Upper lobe of left lung (tissue), 6 donors: ENCODE results near the gene IGSF3. TPM values are rescaled to one million over a fixed set of nuclear protein-coding genes. Genes with fewer than 3 reads are reported as not detected.

Experiments used
- ATAC-seq, 2 donors: fragments of 200-7000 bp; cut with Tn5 transposase; one replicate each; pipeline ENCODE4 v1.9.1; 2022; ENCODE audit warnings: mild to moderate bottlenecking in 2 of 2, moderate library complexity in 2 of 2; ENCODE audit not compliant: low FRiP score in 2 of 2
- DNase-seq, 2 donors: peaks; one replicate each; pipeline ENCODE4 v3.0.0-alpha.2; 2019 to 2020
- H3K27ac ChIP-seq, 4 donors: fragments of 200-600 bp; sonication (generic); one replicate each; pipeline ENCODE4 v1.5.1; 2016 to 2019
- H3K27me3 ChIP-seq, 4 donors: fragments of 200-600 bp; sonication (generic); one replicate each; pipeline ENCODE4 v1.5.1; 2017 to 2019
- H3K36me3 ChIP-seq, 4 donors: fragments of 200-600 bp; sonication (generic); one replicate each; pipeline ENCODE4 v1.5.1; 2016 to 2019
- H3K4me1 ChIP-seq, 4 donors: fragments of 200-600 bp; sonication (generic); one replicate each; pipeline ENCODE4 v1.5.1; 2018 to 2019
- H3K4me3 ChIP-seq, 4 donors: fragments of 200-600 bp; sonication (generic); one replicate each; pipeline ENCODE4 v1.5.1; 2017 to 2019; ENCODE audit warnings: mild to moderate bottlenecking in 2 of 4, moderate library complexity in 1 of 4
- H3K9me3 ChIP-seq, 4 donors: fragments of 200-600 bp; sonication (generic); one replicate each; pipeline ENCODE4 v1.5.1; 2018 to 2019
- CTCF ChIP-seq, 6 experiments: fragments of 450-650 bp in 4 of 6; fragments of 200-600 bp in 2 of 6; sonication (generic) in 2 of 6; IDR thresholded peaks; one replicate each; pipeline ENCODE4 v1.5.1; 2016 to 2019; ENCODE audit warnings: antibody characterized with exemption in 6 of 6
- EP300 ChIP-seq, 4 donors: sonication (generic); formaldehyde crosslinking; IDR thresholded peaks; one replicate each; pipeline ENCODE4 v1.5.1; 2017; ENCODE audit warnings: antibody characterized with exemption in 4 of 4, control low read depth in 2 of 4
- POLR2A ChIP-seq, 4 donors: fragments of 450-650 bp; IDR thresholded peaks; one replicate each; pipeline ENCODE4 v1.5.1; 2016 to 2017; ENCODE audit warnings: antibody characterized with exemption in 4 of 4, mild to moderate bottlenecking in 2 of 4
- POLR2AphosphoS5 ChIP-seq, 2 donors: sonication (generic); formaldehyde crosslinking; IDR thresholded peaks; one replicate each; pipeline ENCODE4 v1.5.1; 2017; ENCODE audit warnings: antibody characterized with exemption in 2 of 2
- whole genome bisulfite sequencing, 2 donors: methylation state at CpG; one replicate each; pipeline ENCODE4 v1.1.5; 2017 to 2018; 5-methylcytosine and 5-hydroxymethylcytosine counted together
- total RNA-seq, 6 donors: library from RNA; depleted of rRNA in 4 of 6; stranded (reverse); fragments of >200 nt in 4 of 6; gene quantifications; one replicate each; pipeline versions ENCODE4 v1.1.0 to v1.2.1, GENCODE V29; 2016 to 2021
- donor health status: DM: no; HTN: no; CAD: no; lungs with moderate emphysema.
- donor health status: DM: no; HTN: yes; CAD: no; lungs with severe emphysema.

The IGSF3 gene
- total RNA-seq, 6 donors from 2014 or later, result 15.1 to 28.3 (median 23.7) TPM

- Histone ChIP-seq H3K27ac (no peak overlapping the region), H3K4me1 (no peaks in the 10 kb centered on the region), H3K36me3 (no peaks in the 10 kb centered on the region), H3K27me3 (no peaks in the 10 kb centered on the region), H3K4me3 (no peak overlapping the region), H3K9me3 (no peaks in the 10 kb centered on the region)
- no peak for DNase-seq
- 71 to 72% methylated on average over 4 of the region's 4 CpGs for WGBS, 2 donors
- no peak for TF ChIP-seq CTCF (IDR thresholded peaks at IDR 0.05)
- no peak for TF ChIP-seq POLR2A (IDR thresholded peaks at IDR 0.05)
- no peak for TF ChIP-seq EP300 (IDR thresholded peaks at IDR 0.05)
- no peak for TF ChIP-seq POLR2AphosphoS5 (IDR thresholded peaks at IDR 0.05)
- ATAC-seq, result no peak
Measured at GRCh38 chr1:116682641-116683221, 15.2 kb upstream of the IGSF3 start.

GRCh38 chr1:116681343-116681899 is 13.9 kb upstream of the IGSF3 start:
- Histone ChIP-seq H3K27ac (no peak overlapping the region), H3K36me3 (no peaks in the 10 kb centered on the region), H3K4me1 (no peaks in the 10 kb centered on the region), H3K9me3 (no peaks in the 10 kb centered on the region), H3K4me3 (no peak overlapping the region), H3K27me3 (no peaks in the 10 kb centered on the region)
- no peak for TF ChIP-seq CTCF (IDR thresholded peaks at IDR 0.05)
- TF ChIP-seq POLR2A (IDR thresholded peaks at IDR 0.05), result no peak
- no peak for TF ChIP-seq EP300 (IDR thresholded peaks at IDR 0.05)
- no peak for TF ChIP-seq POLR2AphosphoS5 (IDR thresholded peaks at IDR 0.05)
- 100% methylated on average over 1 of the region's 1 CpG for WGBS, 2 donors
- DNase-seq (no peak), ATAC-seq (no peak)

- ATAC-seq (peak in 1 of 2 donors; percentile 57), DNase-seq (no peak)
- H3K9me3 ChIP-seq, result no peaks in the 10 kb centered on the region
- H3K36me3 ChIP-seq, result no peaks in the 10 kb centered on the region
- H3K27me3 ChIP-seq, result no peaks in the 10 kb centered on the region
- TF ChIP-seq EP300 (IDR thresholded peaks at IDR 0.05), result no peak
- no peak for TF ChIP-seq CTCF (IDR thresholded peaks at IDR 0.05)
- no peak for TF ChIP-seq POLR2A (IDR thresholded peaks at IDR 0.05)
- no peak for TF ChIP-seq POLR2AphosphoS5 (IDR thresholded peaks at IDR 0.05)
- no peak overlapping the region for H3K27ac ChIP-seq
- H3K4me3 ChIP-seq, result no peak overlapping the region
- no peaks in the 10 kb centered on the region for H3K4me1 ChIP-seq
- WGBS, 2 donors, result 49 to 56% methylated on average over 4 of the region's 4 CpGs
Measured at GRCh38 chr1:116680752-116681151, 13.2 kb upstream of the IGSF3 start.

GRCh38 chr1:116679828-116680628 is 12.5 kb upstream of the IGSF3 start:
- no peak for TF ChIP-seq POLR2AphosphoS5 (IDR thresholded peaks at IDR 0.05)
- TF ChIP-seq POLR2A (IDR thresholded peaks at IDR 0.05), result no peak
- TF ChIP-seq CTCF (IDR thresholded peaks at IDR 0.05), result no peak
- TF ChIP-seq EP300 (IDR thresholded peaks at IDR 0.05), result no peak
- Histone ChIP-seq H3K27ac (no peak overlapping the region), H3K27me3 (no peaks in the 10 kb centered on the region), H3K4me3 (no peak overlapping the region), H3K36me3 (no peaks in the 10 kb centered on the region), H3K9me3 (no peaks in the 10 kb centered on the region), H3K4me1 (no peaks in the 10 kb centered on the region)
- ATAC-seq (no peak), DNase-seq (no peak)
- WGBS, 2 donors, result 90 to 92% methylated on average over 4 of the region's 4 CpGs
